Measurements from ENCODE around the gene PTX4.

DNA sequence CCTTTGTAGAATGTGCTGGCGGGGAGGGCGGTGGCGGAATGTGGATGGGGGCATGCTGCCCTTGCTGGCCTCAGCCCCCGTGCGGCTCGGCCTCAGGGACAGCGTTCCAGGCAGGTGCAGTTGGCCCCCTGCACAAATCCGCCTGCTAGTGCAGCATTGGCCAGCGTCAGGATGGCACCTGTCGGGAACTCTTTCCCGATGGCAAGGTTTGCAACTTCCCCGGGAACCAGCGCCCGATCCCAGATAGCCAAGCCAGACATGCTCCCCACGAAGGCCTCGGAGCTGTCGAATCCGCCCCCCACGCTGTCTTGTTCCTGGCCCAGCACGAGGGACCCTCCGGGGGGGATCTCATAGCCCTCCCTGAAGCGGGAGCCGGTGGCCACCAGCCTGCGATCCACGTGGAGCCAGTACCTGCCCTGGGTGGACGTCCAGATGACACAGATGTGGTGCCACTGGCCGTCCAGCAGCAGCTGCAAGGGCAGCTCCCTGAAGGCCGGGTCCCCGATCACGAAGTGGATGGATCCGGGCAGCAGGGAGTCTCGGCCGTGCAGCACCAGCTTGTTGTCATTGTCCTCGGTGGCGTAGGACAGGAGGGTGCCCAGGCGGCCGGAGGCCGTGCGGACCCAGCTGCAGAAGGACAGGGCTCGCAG lies 2.8 kb downstream of the PTX4 start:
- TF ChIP-seq, protein P1, sequence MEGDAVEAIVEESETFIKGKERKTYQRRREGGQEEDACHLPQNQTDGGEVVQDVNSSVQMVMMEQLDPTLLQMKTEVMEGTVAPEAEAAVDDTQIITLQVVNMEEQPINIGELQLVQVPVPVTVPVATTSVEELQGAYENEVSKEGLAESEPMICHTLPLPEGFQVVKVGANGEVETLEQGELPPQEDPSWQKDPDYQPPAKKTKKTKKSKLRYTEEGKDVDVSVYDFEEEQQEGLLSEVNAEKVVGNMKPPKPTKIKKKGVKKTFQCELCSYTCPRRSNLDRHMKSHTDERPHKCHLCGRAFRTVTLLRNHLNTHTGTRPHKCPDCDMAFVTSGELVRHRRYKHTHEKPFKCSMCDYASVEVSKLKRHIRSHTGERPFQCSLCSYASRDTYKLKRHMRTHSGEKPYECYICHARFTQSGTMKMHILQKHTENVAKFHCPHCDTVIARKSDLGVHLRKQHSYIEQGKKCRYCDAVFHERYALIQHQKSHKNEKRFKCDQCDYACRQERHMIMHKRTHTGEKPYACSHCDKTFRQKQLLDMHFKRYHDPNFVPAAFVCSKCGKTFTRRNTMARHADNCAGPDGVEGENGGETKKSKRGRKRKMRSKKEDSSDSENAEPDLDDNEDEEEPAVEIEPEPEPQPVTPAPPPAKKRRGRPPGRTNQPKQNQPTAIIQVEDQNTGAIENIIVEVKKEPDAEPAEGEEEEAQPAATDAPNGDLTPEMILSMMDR (IDR thresholded peaks at IDR 0.05), result no peak
- no peak for TF ChIP-seq POLR2A (IDR thresholded peaks at IDR 0.05)

All from esophagus squamous epithelium (tissue), 4 donors.